NCI-H187 treated with DMSO at 0.1 percent for 48 hours (cell line): Measurements from ENCODE around the gene NOLC1.

Source experiments
- DNase-seq: peaks from one replicate; lab custom pipeline; 2025; lab: John Stamatoyannopoulos, UW

Gene NOLC1

GRCh38 chr10:102121739-102122372 is 30.3 kb upstream of the NOLC1 start:
- DNase-seq, result no peak

GRCh38 chr10:102122450-102122849 is 29.7 kb upstream of the NOLC1 start:
- DNase-seq, result no peak

- no peak for DNase-seq
Observed at GRCh38 chr10:102123223-102123622, 29.0 kb upstream of the NOLC1 start.

- no peak for DNase-seq
Observed at GRCh38 chr10:102131286-102132170, 20.7 kb upstream of the NOLC1 start.

- DNase-seq, result no peak
Observed at GRCh38 chr10:102132193-102132562, 20.0 kb upstream of the NOLC1 start.

GRCh38 chr10:102132563-102133372 is 19.4 kb upstream of the NOLC1 start, which contains the start of gene PPRC1:
PPRC1 (plus strand) TSS chr10:102133040; CDS start chr10:102133069, 29 bp downstream.
- DNase-seq, result peak; percentile 89

GRCh38 chr10:102133373-102134195 is 18.6 kb upstream of the NOLC1 start:
- no peak for DNase-seq

GRCh38 chr10:102134416-102134815 is 17.8 kb upstream of the NOLC1 start:
- no peak for DNase-seq

GRCh38 chr10:102135956-102136526 is 16.1 kb upstream of the NOLC1 start:
- DNase-seq, result no peak

GRCh38 chr10:102139281-102140110 is 12.7 kb upstream of the NOLC1 start:
- DNase-seq, result no peak

- DNase-seq, result no peak
Observed at GRCh38 chr10:102140218-102140617, 12.0 kb upstream of the NOLC1 start.

GRCh38 chr10:102140913-102141540 is 11.2 kb upstream of the NOLC1 start:
- DNase-seq, result no peak

- no peak for DNase-seq
Observed at GRCh38 chr10:102141583-102142107, 10.5 kb upstream of the NOLC1 start.

- DNase-seq, result no peak
Observed at GRCh38 chr10:102146971-102147428, 5.2 kb upstream of the NOLC1 start.

GRCh38 chr10:102147561-102147960 is 4.6 kb upstream of the NOLC1 start:
- no peak for DNase-seq

GRCh38 chr10:102148275-102148674 is 3.9 kb upstream of the NOLC1 start:
- no peak for DNase-seq

GRCh38 chr10:102150970-102151773 is 1.0 kb upstream of the NOLC1 start:
- no peak for DNase-seq

GRCh38 chr10:102152545-102152890 is 329 bp downstream of the NOLC1 start:
- no peak for DNase-seq
